ENCODE measurements around the gene SLX4IP. TPM values are rescaled to one million over a fixed set of nuclear protein-coding genes. Genes with fewer than 3 reads are reported as not detected.

The SLX4IP gene
- total RNA-seq, 1 experiment from 2014 or later: 5.4 TPM

GRCh38 chr20:10571313-10571815 is 136.3 kb downstream of the SLX4IP start:
- intact Hi-C loops (cut with micrococcal nuclease; ENCODE audit: unreplicated experiment): no loop called here
- no peak for DNase-seq
- CTCF ChIA-PET: no interaction called here
- Mint-ChIP-seq H3K4me3 (ENCODE audit: low read depth, unreplicated experiment) (no peak overlapping the region), H3K9me3 (ENCODE audit: low read depth, unreplicated experiment) (peaks cover 2% of the 10 kb centered on the region), H3K27me3 (ENCODE audit: unreplicated experiment) (no peaks in the 10 kb centered on the region), H3K27ac (ENCODE audit: unreplicated experiment) (no peak overlapping the region), H3K4me1 (ENCODE audit: low read depth, unreplicated experiment) (no peaks in the 10 kb centered on the region), H3K36me3 (ENCODE audit: insufficient read depth, unreplicated experiment) (no peaks in the 10 kb centered on the region)
- no peak for TF ChIP-seq CTCF (IDR thresholded peaks at IDR 0.05; ENCODE audit: unreplicated experiment)
- BruUV-seq (replicated peaks): no TSS peak

GRCh38 chr20:10572853-10573252 is 137.7 kb downstream of the SLX4IP start:
- H3K36me3 Mint-ChIP-seq (ENCODE audit: insufficient read depth, unreplicated experiment): no peaks in the 10 kb centered on the region
- CTCF ChIA-PET: no interaction called here
- no peak overlapping the region for H3K4me3 Mint-ChIP-seq (ENCODE audit: low read depth, unreplicated experiment)
- BruUV-seq (replicated peaks): no TSS peak
- DNase-seq: no peak
- peaks cover 2% of the 10 kb centered on the region for H3K9me3 Mint-ChIP-seq (ENCODE audit: low read depth, unreplicated experiment)
- intact Hi-C loops (cut with micrococcal nuclease; ENCODE audit: unreplicated experiment): no loop called here
- no peaks in the 10 kb centered on the region for H3K27me3 Mint-ChIP-seq (ENCODE audit: unreplicated experiment)
- H3K27ac Mint-ChIP-seq (ENCODE audit: unreplicated experiment): no peak overlapping the region
- no peaks in the 10 kb centered on the region for H3K4me1 Mint-ChIP-seq (ENCODE audit: low read depth, unreplicated experiment)
- TF ChIP-seq CTCF (IDR thresholded peaks at IDR 0.05; ENCODE audit: unreplicated experiment): no peak

- H3K36me3 Mint-ChIP-seq (ENCODE audit: insufficient read depth, unreplicated experiment): no peaks in the 10 kb centered on the region
- H3K4me3 Mint-ChIP-seq (ENCODE audit: low read depth, unreplicated experiment): no peak overlapping the region
- intact Hi-C loops (cut with micrococcal nuclease; ENCODE audit: unreplicated experiment): no loop called here
- no peak for TF ChIP-seq CTCF (IDR thresholded peaks at IDR 0.05; ENCODE audit: unreplicated experiment)
- DNase-seq: no peak
- no TSS peak for BruUV-seq (replicated peaks)
- no peak overlapping the region for H3K27ac Mint-ChIP-seq (ENCODE audit: unreplicated experiment)
- CTCF ChIA-PET: no interaction called here
- H3K27me3 Mint-ChIP-seq (ENCODE audit: unreplicated experiment): no peaks in the 10 kb centered on the region
- peaks cover 2% of the 10 kb centered on the region for H3K4me1 Mint-ChIP-seq (ENCODE audit: low read depth, unreplicated experiment)
- H3K9me3 Mint-ChIP-seq (ENCODE audit: low read depth, unreplicated experiment): peaks cover 2% of the 10 kb centered on the region
Measured at GRCh38 chr20:10573273-10573950, 138.3 kb downstream of the SLX4IP start.

- H3K9me3 Mint-ChIP-seq (ENCODE audit: low read depth, unreplicated experiment): peaks cover 2% of the 10 kb centered on the region
- TF ChIP-seq CTCF (IDR thresholded peaks at IDR 0.05; ENCODE audit: unreplicated experiment): no peak
- no peaks in the 10 kb centered on the region for H3K36me3 Mint-ChIP-seq (ENCODE audit: insufficient read depth, unreplicated experiment)
- H3K27me3 Mint-ChIP-seq (ENCODE audit: unreplicated experiment): no peaks in the 10 kb centered on the region
- DNase-seq: no peak
- no TSS peak for BruUV-seq (replicated peaks)
- intact Hi-C loops (cut with micrococcal nuclease; ENCODE audit: unreplicated experiment): no loop called here
- CTCF ChIA-PET: no interaction called here
- peaks cover 7% of the 10 kb centered on the region for H3K4me1 Mint-ChIP-seq (ENCODE audit: low read depth, unreplicated experiment)
- H3K27ac Mint-ChIP-seq (ENCODE audit: unreplicated experiment): no peak overlapping the region
- H3K4me3 Mint-ChIP-seq (ENCODE audit: low read depth, unreplicated experiment): no peak overlapping the region
Measured at GRCh38 chr20:10573951-10574339, 138.8 kb downstream of the SLX4IP start.
